ENCODE data around the gene TRMT2A.

TRMT2A gene

GRCh38 chr22:20106205-20106848 is 10.7 kb downstream of the TRMT2A start:
- H2AFZ ChIP-seq (ENCODE audit: low read depth, low read length): no peak overlapping the region
- DNase-seq (no peak), ATAC-seq (ENCODE audit: insufficient read depth, low read depth) (no peak)
- TF ChIP-seq CTCF (IDR thresholded peaks at IDR 0.05; ENCODE audit: borderline replicate concordance, extremely low read depth, low read length, poor library complexity, severe bottlenecking) (no peak), EZH2 (IDR thresholded peaks at IDR 0.05; ENCODE audit: borderline replicate concordance, low read depth, low read length, severe bottlenecking) (no peak)
- no peaks in the 10 kb centered on the region for H3K9me3 ChIP-seq (ENCODE audit: insufficient read depth, low read length, severe bottlenecking)
- peaks cover 88% of the 10 kb centered on the region for H4K20me1 ChIP-seq (ENCODE audit: insufficient read depth, low read length)
- no peak overlapping the region for H3K27ac ChIP-seq (ENCODE audit: low read length)
- H3K79me2 ChIP-seq (ENCODE audit: insufficient read depth, low read length): peaks cover 61% of the 10 kb centered on the region
- H3K27me3 ChIP-seq (ENCODE audit: insufficient read depth, low read length, poor library complexity): no peaks in the 10 kb centered on the region
- no peak overlapping the region for H3K4me3 ChIP-seq (ENCODE audit: low read depth in 1 of 2, low read length in 2 of 2)
- no peak overlapping the region for H3K9ac ChIP-seq (ENCODE audit: low read depth, low read length)
- peaks cover 5% of the 10 kb centered on the region; the same call in 1 of the 2 replicates for H3K4me1 ChIP-seq (ENCODE audit: insufficient read depth, low read length)
- no peak overlapping the region for H3K4me2 ChIP-seq (ENCODE audit: insufficient read depth, low read length)
- peaks cover 97% of the 10 kb centered on the region for H3K36me3 ChIP-seq (ENCODE audit: insufficient read depth, low read length)

GRCh38 chr22:20105456-20106204 is 11.4 kb downstream of the TRMT2A start:
- no peak overlapping the region for H2AFZ ChIP-seq (ENCODE audit: low read depth, low read length)
- peaks cover 84% of the 10 kb centered on the region for H4K20me1 ChIP-seq (ENCODE audit: insufficient read depth, low read length)
- H3K36me3 ChIP-seq (ENCODE audit: insufficient read depth, low read length): peaks cover 96% of the 10 kb centered on the region
- H3K27me3 ChIP-seq (ENCODE audit: insufficient read depth, low read length, poor library complexity): no peaks in the 10 kb centered on the region
- H3K27ac ChIP-seq (ENCODE audit: low read length): no peak overlapping the region
- no peak overlapping the region for H3K4me2 ChIP-seq (ENCODE audit: insufficient read depth, low read length)
- H3K79me2 ChIP-seq (ENCODE audit: insufficient read depth, low read length): peaks cover 67% of the 10 kb centered on the region
- H3K4me3 ChIP-seq (ENCODE audit: low read depth in 1 of 2, low read length in 2 of 2): no peak overlapping the region
- no peaks in the 10 kb centered on the region for H3K9me3 ChIP-seq (ENCODE audit: insufficient read depth, low read length, severe bottlenecking)
- H3K9ac ChIP-seq (ENCODE audit: low read depth, low read length): no peak overlapping the region
- H3K4me1 ChIP-seq (ENCODE audit: insufficient read depth, low read length): 0 out of 2 replicates have a peak, but pooled peaks cover 10% of the 10 kb centered on the region
- DNase-seq (no peak), ATAC-seq (ENCODE audit: insufficient read depth, low read depth) (no peak)
- TF ChIP-seq EZH2 (IDR thresholded peaks at IDR 0.05; ENCODE audit: borderline replicate concordance, low read depth, low read length, severe bottlenecking) (no peak), CTCF (IDR thresholded peaks at IDR 0.05; ENCODE audit: borderline replicate concordance, extremely low read depth, low read length, poor library complexity, severe bottlenecking) (no peak)

GRCh38 chr22:20102203-20102780 is 14.7 kb downstream of the TRMT2A start:
- ATAC-seq (ENCODE audit: insufficient read depth, low read depth): no peak
- no peaks in the 10 kb centered on the region for H3K27me3 ChIP-seq (ENCODE audit: insufficient read depth, low read length, poor library complexity)
- TF ChIP-seq EZH2 (IDR thresholded peaks at IDR 0.05; ENCODE audit: borderline replicate concordance, low read depth, low read length, severe bottlenecking) (no peak), CTCF (IDR thresholded peaks at IDR 0.05; ENCODE audit: borderline replicate concordance, extremely low read depth, low read length, poor library complexity, severe bottlenecking) (no peak)

More at GRCh38 chr22:20102203-20102780, 14.7 kb downstream of the TRMT2A start:
- Histone ChIP-seq H3K79me2 (ENCODE audit: insufficient read depth, low read length) (peaks cover 87% of the 10 kb centered on the region), H2AFZ (ENCODE audit: low read depth, low read length) (no peak overlapping the region), H3K4me3 (ENCODE audit: low read depth in 1 of 2, low read length in 2 of 2) (no peak overlapping the region), H4K20me1 (ENCODE audit: insufficient read depth, low read length) (peaks cover 76% of the 10 kb centered on the region), H3K4me1 (ENCODE audit: insufficient read depth, low read length) (peaks cover 25% of the 10 kb centered on the region), H3K9me3 (ENCODE audit: insufficient read depth, low read length, severe bottlenecking) (no peaks in the 10 kb centered on the region), H3K9ac (ENCODE audit: low read depth, low read length) (no peak overlapping the region), H3K4me2 (ENCODE audit: insufficient read depth, low read length) (no peak overlapping the region), H3K27ac (ENCODE audit: low read length) (no peak overlapping the region), H3K36me3 (ENCODE audit: insufficient read depth, low read length) (peaks cover 92% of the 10 kb centered on the region)
- DNase-seq: no peak
